ENCODE measurements around the gene GPBP1L1.

DNA sequence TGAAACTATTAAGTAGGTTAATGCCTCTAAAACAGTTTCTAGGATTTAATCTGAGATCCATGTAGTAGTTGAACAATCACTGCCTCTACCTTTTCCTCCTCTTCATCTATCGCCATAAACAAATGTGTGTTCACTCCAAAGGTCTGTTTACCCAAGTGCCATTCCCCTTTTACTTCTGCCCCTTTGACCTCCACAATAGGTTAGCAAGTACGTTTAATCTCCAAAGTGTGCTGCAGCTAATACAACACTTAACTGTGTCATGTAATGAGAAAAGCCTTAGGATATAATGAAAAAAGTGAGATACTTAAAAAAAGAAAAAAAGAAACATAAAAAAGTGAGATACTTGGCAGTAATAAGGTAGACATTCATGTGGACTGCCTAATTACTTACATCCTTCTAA is 28.2 kb downstream of the GPBP1L1 start:
- TF ChIP-seq POLR2AphosphoS5 (IDR thresholded peaks at IDR 0.05) (no peak), EZH2 (IDR thresholded peaks at IDR 0.05; ENCODE audit: borderline replicate concordance, insufficient read depth, low read length, poor library complexity, severe bottlenecking) (no peak)
- TF ChIP-seq, protein P1, sequence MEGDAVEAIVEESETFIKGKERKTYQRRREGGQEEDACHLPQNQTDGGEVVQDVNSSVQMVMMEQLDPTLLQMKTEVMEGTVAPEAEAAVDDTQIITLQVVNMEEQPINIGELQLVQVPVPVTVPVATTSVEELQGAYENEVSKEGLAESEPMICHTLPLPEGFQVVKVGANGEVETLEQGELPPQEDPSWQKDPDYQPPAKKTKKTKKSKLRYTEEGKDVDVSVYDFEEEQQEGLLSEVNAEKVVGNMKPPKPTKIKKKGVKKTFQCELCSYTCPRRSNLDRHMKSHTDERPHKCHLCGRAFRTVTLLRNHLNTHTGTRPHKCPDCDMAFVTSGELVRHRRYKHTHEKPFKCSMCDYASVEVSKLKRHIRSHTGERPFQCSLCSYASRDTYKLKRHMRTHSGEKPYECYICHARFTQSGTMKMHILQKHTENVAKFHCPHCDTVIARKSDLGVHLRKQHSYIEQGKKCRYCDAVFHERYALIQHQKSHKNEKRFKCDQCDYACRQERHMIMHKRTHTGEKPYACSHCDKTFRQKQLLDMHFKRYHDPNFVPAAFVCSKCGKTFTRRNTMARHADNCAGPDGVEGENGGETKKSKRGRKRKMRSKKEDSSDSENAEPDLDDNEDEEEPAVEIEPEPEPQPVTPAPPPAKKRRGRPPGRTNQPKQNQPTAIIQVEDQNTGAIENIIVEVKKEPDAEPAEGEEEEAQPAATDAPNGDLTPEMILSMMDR (IDR thresholded peaks at IDR 0.05; ENCODE audit: poor library complexity, severe bottlenecking) = no peak

Measured in neural cell (in vitro differentiated cells).